Liver (tissue), 9 donors: Measurements from ENCODE around the gene ABLIM2. TPM values are rescaled to one million over a fixed set of nuclear protein-coding genes. Genes with fewer than 3 reads are reported as not detected.

Source experiments
- DNase-seq: peaks from one replicate; pipeline ENCODE4 v3.0.0-alpha.2; 2017; ENCODE audit warnings: low spot score
- H3K27ac ChIP-seq, 2 donors: one replicate each; pipeline ENCODE4 v1.7.0; 2013; ENCODE audit warnings: inconsistent platforms in 2 of 2, low read length in 2 of 2, control low read depth in 1 of 2, low read depth in 1 of 2, mild to moderate bottlenecking in 1 of 2
- H3K27me3 ChIP-seq, 4 donors: one replicate each; pipeline versions ENCODE4 v1.6.1 to v1.7.0; 2013; ENCODE audit warnings: low read length in 3 of 4, inconsistent platforms in 1 of 4, mild to moderate bottlenecking in 1 of 4, moderate library complexity in 1 of 4; ENCODE audit not compliant: control insufficient read depth in 4 of 4, insufficient read depth in 4 of 4
- H3K36me3 ChIP-seq, 4 donors: one replicate each; pipeline versions ENCODE4 v1.6.1 to v1.7.0; 2013; ENCODE audit warnings: low read length in 3 of 4, mild to moderate bottlenecking in 3 of 4, low read depth in 1 of 4, moderate library complexity in 1 of 4; ENCODE audit not compliant: control insufficient read depth in 4 of 4, insufficient read depth in 3 of 4
- H3K4me1 ChIP-seq, 4 donors: one replicate each; pipeline versions ENCODE4 v1.6.1 to v1.7.0; 2013; ENCODE audit warnings: low read length in 3 of 4, mild to moderate bottlenecking in 3 of 4, moderate library complexity in 1 of 4; ENCODE audit not compliant: control insufficient read depth in 4 of 4, insufficient read depth in 4 of 4
- H3K4me3 ChIP-seq, 3 donors: one replicate each; pipeline versions ENCODE4 v1.6.1 to v1.7.0; 2013; ENCODE audit warnings: low read length in 3 of 3, control low read depth in 1 of 3, low read depth in 1 of 3, mild to moderate bottlenecking in 1 of 3
- H3K9ac ChIP-seq, 2 donors: one replicate each; pipeline ENCODE4 v1.7.0; 2013; ENCODE audit warnings: low read length in 2 of 2, mild to moderate bottlenecking in 2 of 2, moderate library complexity in 2 of 2, control low read depth in 1 of 2, low read depth in 1 of 2
- H3K9me3 ChIP-seq, 4 donors: one replicate each; pipeline versions ENCODE4 v1.6.1 to v1.7.0; 2013; ENCODE audit warnings: low read length in 3 of 4; ENCODE audit not compliant: control insufficient read depth in 4 of 4
- EGR1 ChIP-seq, 2 donors: IDR thresholded peaks; 2 replicates each; pipeline ENCODE4 v1.6.1; 2016 to 2018; ENCODE audit warnings: antibody characterized with exemption in 2 of 2, low read depth in 2 of 2
- FOXA1 ChIP-seq: IDR thresholded peaks from 2 replicates; pipeline ENCODE4 v1.6.1; 2016; ENCODE audit warnings: antibody characterized with exemption
- FOXA2 ChIP-seq: IDR thresholded peaks from 2 replicates; pipeline ENCODE4 v1.6.1; 2016; ENCODE audit warnings: antibody characterized with exemption
- GABPA ChIP-seq, 2 donors: IDR thresholded peaks in 1 of 2; conservative IDR thresholded peaks in 1 of 2; 2 replicates each; pipeline ENCODE4 v1.6.1; 2016; ENCODE audit warnings: antibody characterized with exemption in 2 of 2, mild to moderate bottlenecking in 1 of 2, moderate library complexity in 1 of 2
- HNF4A ChIP-seq, 2 donors: conservative IDR thresholded peaks; 2 replicates each; pipeline ENCODE4 v1.6.1; 2016; ENCODE audit warnings: antibody characterized with exemption in 2 of 2, mild to moderate bottlenecking in 2 of 2
- HNF4G ChIP-seq: IDR thresholded peaks from 2 replicates; pipeline ENCODE4 v1.6.1; 2016; ENCODE audit warnings: antibody characterized with exemption
- JUND ChIP-seq, 2 donors: IDR thresholded peaks; 2 replicates each; pipeline ENCODE4 v1.6.1; 2016; ENCODE audit warnings: antibody characterized with exemption in 2 of 2
- NR2F2 ChIP-seq: IDR thresholded peaks from 2 replicates; pipeline ENCODE4 v1.6.1; 2016; ENCODE audit warnings: antibody characterized with exemption
- RAD21 ChIP-seq, 2 donors: IDR thresholded peaks; 2 replicates each; pipeline ENCODE4 v1.6.1; 2016; ENCODE audit warnings: antibody characterized with exemption in 2 of 2, mild to moderate bottlenecking in 2 of 2
- RXRA ChIP-seq, 2 donors: IDR thresholded peaks; 2 replicates each; pipeline ENCODE4 v1.6.1; 2017 to 2018; ENCODE audit warnings: antibody characterized with exemption in 2 of 2, mild to moderate bottlenecking in 1 of 2
- SP1 ChIP-seq: IDR thresholded peaks from 2 replicates; pipeline ENCODE4 v1.6.1; 2018; ENCODE audit warnings: antibody characterized with exemption, mild to moderate bottlenecking
- TAF1 ChIP-seq: conservative IDR thresholded peaks from 2 replicates; pipeline ENCODE4 v1.6.1; 2016; ENCODE audit warnings: antibody characterized with exemption, mild to moderate bottlenecking
- YY1 ChIP-seq: IDR thresholded peaks from 2 replicates; pipeline ENCODE4 v1.6.1; 2016; ENCODE audit warnings: antibody characterized with exemption, mild to moderate bottlenecking
- WGBS: extraction: QIAGEN DNeasy Blood & Tissue Kit; methylation state at CpG from one replicate; pipeline ENCODE4 v1.1.7; 2013; 5-methylcytosine and 5-hydroxymethylcytosine counted together
- polyA plus RNA-seq, 2 donors: library from polyadenylated mRNA; stranded (reverse) in 1 of 2; unstranded in 1 of 2; fragments of 200-250 nt in 1 of 2; fragments of >200 nt in 1 of 2; fragmentation: Nextera tagmentation in 1 of 2; extraction: Ambion mirVana in 1 of 2; gene quantifications; one replicate each; pipeline versions ENCODE4 v1.2.1 to v1.2.3, GENCODE V29; 2013 to 2015
- total RNA-seq, 2 donors: library from RNA; depleted of rRNA; stranded (reverse); fragments of >200 nt; gene quantifications; one replicate each; pipeline ENCODE4 v1.2.3, GENCODE V29; 2014
- TF ChIP-seq, protein P1 (sequence below): fragments of 150-350 bp; IDR thresholded peaks from 2 replicates; pipeline ENCODE4 v1.5.1; 2017; ENCODE audit warnings: improper control_type of control experiment, low read depth, low read length; ENCODE audit not compliant: missing input control
- TF ChIP-seq, protein P2 (sequence below): IDR thresholded peaks from 2 replicates; pipeline ENCODE4 v1.6.1; 2016; ENCODE audit warnings: antibody characterized with exemption
- TF ChIP-seq, protein P3 (sequence below): IDR thresholded peaks from 2 replicates; pipeline ENCODE4 v1.6.1; 2016; ENCODE audit warnings: antibody characterized with exemption
- TF ChIP-seq, protein P4 (sequence below): IDR thresholded peaks from 2 replicates; pipeline ENCODE4 v1.6.1; 2016; ENCODE audit warnings: antibody characterized with exemption, mild to moderate bottlenecking
- TF ChIP-seq, protein P5 (sequence below): IDR thresholded peaks from 2 replicates; pipeline ENCODE4 v1.6.1; 2016; ENCODE audit warnings: antibody characterized with exemption
- donor health status: healthy.
- donor health status: healthy.
- donor health status: healthy.
- donor health status: healthy.
- donor health status: healthy.

Gene ABLIM2
- total and polyA plus RNA-seq, 4 donors = 0.75 to 2.5 (median 0.93) TPM

DNA sequence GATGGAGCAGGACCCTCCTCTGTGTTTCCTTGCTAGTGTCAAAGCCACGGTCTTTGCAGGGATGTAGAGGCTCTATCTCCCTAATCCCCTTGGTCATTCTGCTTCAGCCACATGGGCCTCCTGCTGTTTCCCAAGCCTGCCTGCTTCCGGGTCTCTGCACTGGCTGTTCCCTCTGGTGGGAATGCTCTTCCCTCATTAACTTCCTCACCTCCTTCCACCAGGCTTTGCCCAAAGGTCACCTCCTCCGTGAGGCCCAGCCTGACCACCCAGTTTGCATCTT, 56.6 kb downstream of the ABLIM2 start:
- H3K9ac ChIP-seq = no peak overlapping the region
- DNase-seq = no peak
- H3K4me3 ChIP-seq = no peak overlapping the region
- WGBS = 87% methylated on average over 3 of the region's 3 CpGs
- H3K9me3 ChIP-seq = no peaks in the 10 kb centered on the region
- H3K27ac ChIP-seq = no peak overlapping the region
- H3K4me1 ChIP-seq = no peaks in the 10 kb centered on the region
- TF ChIP-seq YY1 (no peak), JUND (IDR thresholded peaks at IDR 0.05) (no peak), EGR1 (IDR thresholded peaks at IDR 0.05; ENCODE audit: low read depth in 2 of 2) (no peak), FOXA2 (no peak), GABPA (IDR thresholded peaks at IDR 0.05 in 1 of 2, conservative IDR thresholded peaks at IDR 0.05 in 1 of 2) (no peak), NR2F2 (no peak), TAF1 (no peak), HNF4G (no peak), RXRA (IDR thresholded peaks at IDR 0.05) (no peak), RAD21 (IDR thresholded peaks at IDR 0.05) (no peak), FOXA1 (no peak), HNF4A (conservative IDR thresholded peaks at IDR 0.05) (no peak), SP1 (no peak)
- TF ChIP-seq, protein P1, sequence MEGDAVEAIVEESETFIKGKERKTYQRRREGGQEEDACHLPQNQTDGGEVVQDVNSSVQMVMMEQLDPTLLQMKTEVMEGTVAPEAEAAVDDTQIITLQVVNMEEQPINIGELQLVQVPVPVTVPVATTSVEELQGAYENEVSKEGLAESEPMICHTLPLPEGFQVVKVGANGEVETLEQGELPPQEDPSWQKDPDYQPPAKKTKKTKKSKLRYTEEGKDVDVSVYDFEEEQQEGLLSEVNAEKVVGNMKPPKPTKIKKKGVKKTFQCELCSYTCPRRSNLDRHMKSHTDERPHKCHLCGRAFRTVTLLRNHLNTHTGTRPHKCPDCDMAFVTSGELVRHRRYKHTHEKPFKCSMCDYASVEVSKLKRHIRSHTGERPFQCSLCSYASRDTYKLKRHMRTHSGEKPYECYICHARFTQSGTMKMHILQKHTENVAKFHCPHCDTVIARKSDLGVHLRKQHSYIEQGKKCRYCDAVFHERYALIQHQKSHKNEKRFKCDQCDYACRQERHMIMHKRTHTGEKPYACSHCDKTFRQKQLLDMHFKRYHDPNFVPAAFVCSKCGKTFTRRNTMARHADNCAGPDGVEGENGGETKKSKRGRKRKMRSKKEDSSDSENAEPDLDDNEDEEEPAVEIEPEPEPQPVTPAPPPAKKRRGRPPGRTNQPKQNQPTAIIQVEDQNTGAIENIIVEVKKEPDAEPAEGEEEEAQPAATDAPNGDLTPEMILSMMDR = no peak
- TF ChIP-seq, protein P2, sequence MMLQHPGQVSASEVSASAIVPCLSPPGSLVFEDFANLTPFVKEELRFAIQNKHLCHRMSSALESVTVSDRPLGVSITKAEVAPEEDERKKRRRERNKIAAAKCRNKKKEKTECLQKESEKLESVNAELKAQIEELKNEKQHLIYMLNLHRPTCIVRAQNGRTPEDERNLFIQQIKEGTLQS = no peak
- TF ChIP-seq, protein P3, sequence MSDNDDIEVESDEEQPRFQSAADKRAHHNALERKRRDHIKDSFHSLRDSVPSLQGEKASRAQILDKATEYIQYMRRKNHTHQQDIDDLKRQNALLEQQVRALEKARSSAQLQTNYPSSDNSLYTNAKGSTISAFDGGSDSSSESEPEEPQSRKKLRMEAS = no peak
- TF ChIP-seq, protein P4, sequence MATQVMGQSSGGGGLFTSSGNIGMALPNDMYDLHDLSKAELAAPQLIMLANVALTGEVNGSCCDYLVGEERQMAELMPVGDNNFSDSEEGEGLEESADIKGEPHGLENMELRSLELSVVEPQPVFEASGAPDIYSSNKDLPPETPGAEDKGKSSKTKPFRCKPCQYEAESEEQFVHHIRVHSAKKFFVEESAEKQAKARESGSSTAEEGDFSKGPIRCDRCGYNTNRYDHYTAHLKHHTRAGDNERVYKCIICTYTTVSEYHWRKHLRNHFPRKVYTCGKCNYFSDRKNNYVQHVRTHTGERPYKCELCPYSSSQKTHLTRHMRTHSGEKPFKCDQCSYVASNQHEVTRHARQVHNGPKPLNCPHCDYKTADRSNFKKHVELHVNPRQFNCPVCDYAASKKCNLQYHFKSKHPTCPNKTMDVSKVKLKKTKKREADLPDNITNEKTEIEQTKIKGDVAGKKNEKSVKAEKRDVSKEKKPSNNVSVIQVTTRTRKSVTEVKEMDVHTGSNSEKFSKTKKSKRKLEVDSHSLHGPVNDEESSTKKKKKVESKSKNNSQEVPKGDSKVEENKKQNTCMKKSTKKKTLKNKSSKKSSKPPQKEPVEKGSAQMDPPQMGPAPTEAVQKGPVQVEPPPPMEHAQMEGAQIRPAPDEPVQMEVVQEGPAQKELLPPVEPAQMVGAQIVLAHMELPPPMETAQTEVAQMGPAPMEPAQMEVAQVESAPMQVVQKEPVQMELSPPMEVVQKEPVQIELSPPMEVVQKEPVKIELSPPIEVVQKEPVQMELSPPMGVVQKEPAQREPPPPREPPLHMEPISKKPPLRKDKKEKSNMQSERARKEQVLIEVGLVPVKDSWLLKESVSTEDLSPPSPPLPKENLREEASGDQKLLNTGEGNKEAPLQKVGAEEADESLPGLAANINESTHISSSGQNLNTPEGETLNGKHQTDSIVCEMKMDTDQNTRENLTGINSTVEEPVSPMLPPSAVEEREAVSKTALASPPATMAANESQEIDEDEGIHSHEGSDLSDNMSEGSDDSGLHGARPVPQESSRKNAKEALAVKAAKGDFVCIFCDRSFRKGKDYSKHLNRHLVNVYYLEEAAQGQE = no peak
- TF ChIP-seq, protein P5, sequence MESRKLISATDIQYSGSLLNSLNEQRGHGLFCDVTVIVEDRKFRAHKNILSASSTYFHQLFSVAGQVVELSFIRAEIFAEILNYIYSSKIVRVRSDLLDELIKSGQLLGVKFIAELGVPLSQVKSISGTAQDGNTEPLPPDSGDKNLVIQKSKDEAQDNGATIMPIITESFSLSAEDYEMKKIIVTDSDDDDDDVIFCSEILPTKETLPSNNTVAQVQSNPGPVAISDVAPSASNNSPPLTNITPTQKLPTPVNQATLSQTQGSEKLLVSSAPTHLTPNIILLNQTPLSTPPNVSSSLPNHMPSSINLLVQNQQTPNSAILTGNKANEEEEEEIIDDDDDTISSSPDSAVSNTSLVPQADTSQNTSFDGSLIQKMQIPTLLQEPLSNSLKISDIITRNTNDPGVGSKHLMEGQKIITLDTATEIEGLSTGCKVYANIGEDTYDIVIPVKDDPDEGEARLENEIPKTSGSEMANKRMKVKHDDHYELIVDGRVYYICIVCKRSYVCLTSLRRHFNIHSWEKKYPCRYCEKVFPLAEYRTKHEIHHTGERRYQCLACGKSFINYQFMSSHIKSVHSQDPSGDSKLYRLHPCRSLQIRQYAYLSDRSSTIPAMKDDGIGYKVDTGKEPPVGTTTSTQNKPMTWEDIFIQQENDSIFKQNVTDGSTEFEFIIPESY = no peak
- H3K36me3 ChIP-seq = no peaks in the 10 kb centered on the region
- no peaks in the 10 kb centered on the region for H3K27me3 ChIP-seq
